SK-N-MC (cell line): ENCODE results near the gene TPMT.

Source experiments
- DNase-seq: peaks from one replicate; pipeline ENCODE4 v3.0.0-alpha.2; 2011; ENCODE audit warnings: low read depth, low spot score
- H3K27ac ChIP-seq: fragments of 200-600 bp; sonication (generic); 2 replicates; pipeline ENCODE4 v1.5.1; 2016; ENCODE audit warnings: mixed run types
- H3K36me3 ChIP-seq: fragments of 200-600 bp; sonication (generic); 2 replicates; pipeline ENCODE4 v1.6.1; 2017; ENCODE audit warnings: antibody characterized with exemption, low read length, mixed read lengths; ENCODE audit not compliant: insufficient read depth
- H3K4me3 ChIP-seq: fragments of 200-600 bp; sonication (generic); 2 replicates; pipeline ENCODE4 v1.5.1; 2016
- H3K9ac ChIP-seq: fragments of 200-600 bp; sonication (generic); 2 replicates; pipeline ENCODE4 v1.8.0; 2017; ENCODE audit warnings: mixed run types, mixed read lengths; ENCODE audit not compliant: insufficient read length
- H3K9me3 ChIP-seq: fragments of 200-600 bp; sonication (generic); 2 replicates; pipeline ENCODE4 v1.6.1; 2017; ENCODE audit warnings: low read depth, mild to moderate bottlenecking, antibody characterized with exemption, low read length, moderate library complexity, mixed read lengths
- EZH2 ChIP-seq: fragments of 200-600 bp; sonication (generic); IDR thresholded peaks from one replicate; pipeline ENCODE4 v1.6.1; 2017; ENCODE audit warnings: antibody characterized with exemption
- FOXP2 ChIP-seq: optimal IDR thresholded peaks from 2 replicates; pipeline ENCODE3; 2011; ENCODE audit warnings: mild to moderate bottlenecking, moderate library complexity; ENCODE audit not compliant: insufficient read depth; ENCODE audit errors: extremely low read length, control extremely low read depth
- POLR2AphosphoS5 ChIP-seq: IDR thresholded peaks from 2 replicates; pipeline ENCODE4 v1.6.1; 2012; ENCODE audit warnings: mild to moderate bottlenecking, low read depth, low read length, borderline replicate concordance

Gene TPMT

GRCh38 chr6:18136260-18136659, 18.6 kb downstream of the TPMT start:
- DNase-seq = no peak
- H3K27ac ChIP-seq = no peak overlapping the region
- no peaks in the 10 kb centered on the region for H3K9me3 ChIP-seq
- H3K9ac ChIP-seq = no peak overlapping the region
- TF ChIP-seq EZH2 = no peak
- H3K36me3 ChIP-seq = no peaks in the 10 kb centered on the region
- no peak overlapping the region for H3K4me3 ChIP-seq

- H3K27ac ChIP-seq = no peak overlapping the region
- H3K36me3 ChIP-seq = no peaks in the 10 kb centered on the region
- H3K4me3 ChIP-seq = no peak overlapping the region
- no peaks in the 10 kb centered on the region for H3K9me3 ChIP-seq
- no peak overlapping the region for H3K9ac ChIP-seq
- no peak for TF ChIP-seq POLR2AphosphoS5
- no peak for TF ChIP-seq EZH2
- TF ChIP-seq FOXP2 = no peak
- DNase-seq = no peak
Measured at GRCh38 chr6:18135171-18135570, 19.7 kb downstream of the TPMT start.

- H3K36me3 ChIP-seq = no peaks in the 10 kb centered on the region
- no peak overlapping the region for H3K9ac ChIP-seq
- DNase-seq = no peak
- TF ChIP-seq FOXP2 (no peak), EZH2 (no peak), POLR2AphosphoS5 (no peak)
- H3K9me3 ChIP-seq = no peaks in the 10 kb centered on the region
- H3K27ac ChIP-seq = no peak overlapping the region
- no peak overlapping the region for H3K4me3 ChIP-seq
Measured at GRCh38 chr6:18132346-18132745, 22.5 kb downstream of the TPMT start.

- no peaks in the 10 kb centered on the region for H3K9me3 ChIP-seq
- H3K4me3 ChIP-seq = no peak overlapping the region
- TF ChIP-seq FOXP2 = no peak
- TF ChIP-seq POLR2AphosphoS5 = no peak
- TF ChIP-seq EZH2 = no peak
- no peak overlapping the region for H3K27ac ChIP-seq
- DNase-seq = no peak
- no peaks in the 10 kb centered on the region for H3K36me3 ChIP-seq
- H3K9ac ChIP-seq = no peak overlapping the region
Measured at GRCh38 chr6:18126121-18126520, 28.8 kb downstream of the TPMT start.

GRCh38 chr6:18122128-18123093, 32.5 kb downstream of the TPMT start, which contains the start of gene NHLRC1:
Gene NHLRC1 (minus strand): TSS chr6:18122677. CDS start chr6:18122606, 71 bp downstream.
- Histone ChIP-seq H3K27ac (no peak within 1 kb of the TSS), H3K9me3 (no peaks in the 10 kb centered on the region), H3K9ac (no peak within 1 kb of the TSS), H3K36me3 (no peaks in the 10 kb centered on the region), H3K4me3 (peak within 1 kb of the TSS; percentile 59)
- no peak for DNase-seq
- TF ChIP-seq FOXP2 = peak; percentile 58
- no peak for TF ChIP-seq EZH2
- TF ChIP-seq POLR2AphosphoS5 = peak; percentile 77; the same call in 1 of the 2 replicates

GRCh38 chr6:18121580-18122127, 33.2 kb downstream of the TPMT start:
- DNase-seq = no peak
- no peak overlapping the region for H3K9ac ChIP-seq
- TF ChIP-seq FOXP2 (no peak), POLR2AphosphoS5 (no peak), EZH2 (no peak)
- no peaks in the 10 kb centered on the region for H3K36me3 ChIP-seq
- no peaks in the 10 kb centered on the region for H3K9me3 ChIP-seq
- no peak overlapping the region for H3K27ac ChIP-seq
- H3K4me3 ChIP-seq = no peak overlapping the region

- no peaks in the 10 kb centered on the region for H3K36me3 ChIP-seq
- no peak overlapping the region for H3K9ac ChIP-seq
- H3K4me3 ChIP-seq = no peak overlapping the region
- TF ChIP-seq FOXP2 = no peak
- TF ChIP-seq POLR2AphosphoS5 = no peak
- TF ChIP-seq EZH2 = no peak
- no peak overlapping the region for H3K27ac ChIP-seq
- DNase-seq = no peak
- H3K9me3 ChIP-seq = no peaks in the 10 kb centered on the region
Measured at GRCh38 chr6:18119236-18119635, 35.6 kb downstream of the TPMT start.

- Histone ChIP-seq H3K36me3 (no peaks in the 10 kb centered on the region), H3K4me3 (no peak overlapping the region), H3K9me3 (no peaks in the 10 kb centered on the region), H3K27ac (no peak overlapping the region), H3K9ac (no peak overlapping the region)
- DNase-seq = no peak
- TF ChIP-seq FOXP2 (no peak), EZH2 (no peak), POLR2AphosphoS5 (no peak)
Measured at GRCh38 chr6:18118330-18118729, 36.5 kb downstream of the TPMT start.
